HUES64 (cell line): ENCODE results near the gene EFNA4.
A peak's percentile ranks its signal among the peaks of the same experiment; 100 is the strongest.

Source experiments
- H3K27ac ChIP-seq: 2 replicates; pipeline ENCODE4 v1.7.0; 2013; ENCODE audit warnings: low read depth, low read length, inconsistent platforms
- H3K27me3 ChIP-seq: 2 replicates; pipeline ENCODE4 v1.6.1; 2013; ENCODE audit warnings: mild to moderate bottlenecking, low read length; ENCODE audit not compliant: insufficient read depth
- H3K36me3 ChIP-seq: 2 replicates; pipeline ENCODE4 v1.6.1; 2013; ENCODE audit warnings: mild to moderate bottlenecking, low read length; ENCODE audit not compliant: insufficient read depth
- H3K4me1 ChIP-seq: 2 replicates; pipeline ENCODE4 v1.6.1; 2013; ENCODE audit warnings: mild to moderate bottlenecking, low read length, moderate library complexity; ENCODE audit not compliant: insufficient read depth
- H3K4me3 ChIP-seq: 2 replicates; pipeline ENCODE4 v1.5.1; 2013; ENCODE audit warnings: mild to moderate bottlenecking, low read length, moderate library complexity
- H3K9ac ChIP-seq: 2 replicates; pipeline ENCODE4 v1.6.1; 2013; ENCODE audit warnings: mild to moderate bottlenecking, low read depth, low read length
- H3K9me3 ChIP-seq: 2 replicates; pipeline ENCODE4 v1.6.1; 2013; ENCODE audit warnings: low read depth, low read length; ENCODE audit not compliant: insufficient read depth
- WGBS: fragments of 150-250, 120-280 bp; methylation state at CpG from one replicate; pipeline ENCODE4 v1.1.7; 2013; ENCODE audit warnings: missing lambda C conversion rate; 5-methylcytosine and 5-hydroxymethylcytosine counted together

The EFNA4 gene

DNA sequence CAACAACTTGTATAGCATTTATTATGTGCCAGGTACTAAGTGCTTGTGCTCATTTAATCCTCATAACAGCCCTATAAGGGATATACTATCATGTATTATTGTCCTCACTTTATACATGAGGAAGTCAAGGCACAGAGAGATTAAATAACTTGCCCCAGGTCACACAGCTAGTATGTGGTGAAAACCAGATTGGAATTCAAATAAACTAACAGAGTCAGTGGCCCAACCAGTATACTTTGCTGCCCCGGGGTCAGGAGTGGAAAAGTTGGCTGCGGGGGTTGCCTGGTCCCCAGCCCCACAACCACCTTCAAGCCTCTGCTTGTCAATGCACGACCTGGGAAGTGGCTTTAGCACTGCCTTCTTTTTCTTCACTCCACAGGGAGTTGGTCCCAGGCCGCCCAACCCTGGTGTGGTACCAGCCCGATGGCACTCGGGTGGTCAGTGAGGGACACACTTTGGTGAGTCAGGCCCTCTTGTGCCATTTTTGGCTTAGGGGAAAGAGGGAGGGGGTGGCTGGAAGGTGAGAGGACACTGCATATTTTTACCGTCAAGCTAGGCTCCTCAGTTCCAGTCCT lies 9.9 kb upstream of the EFNA4 start:
- no peaks in the 10 kb centered on the region for H3K9me3 ChIP-seq
- peaks cover 5% of the 10 kb centered on the region for H3K36me3 ChIP-seq
- H3K27me3 ChIP-seq: peaks cover 20% of the 10 kb centered on the region
- peaks cover 14% of the 10 kb centered on the region for H3K4me1 ChIP-seq
- no peak overlapping the region for H3K4me3 ChIP-seq
- WGBS: 91% methylated on average over 7 of the region's 7 CpGs
- no peak overlapping the region for H3K27ac ChIP-seq
- no peak overlapping the region for H3K9ac ChIP-seq

DNA sequence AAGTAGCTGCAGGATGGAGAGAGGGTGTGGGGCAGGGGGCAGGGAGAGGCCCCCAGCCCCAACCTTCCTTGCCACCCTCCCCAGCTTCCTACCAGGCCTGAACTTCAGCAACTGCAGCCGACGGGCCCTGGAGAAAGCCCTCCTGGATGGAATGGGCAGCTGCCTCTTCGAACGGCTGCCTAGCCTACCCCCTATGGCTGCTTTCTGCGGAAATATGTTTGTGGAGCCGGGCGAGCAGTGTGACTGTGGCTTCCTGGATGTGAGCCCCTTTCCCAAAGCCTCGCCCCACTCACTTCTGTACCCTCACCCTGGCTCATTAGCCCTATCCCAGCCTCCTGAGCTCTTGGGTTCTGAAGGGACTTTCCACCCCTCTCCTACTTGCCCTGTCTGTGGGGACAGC lies 6.4 kb upstream of the EFNA4 start:
- no peaks in the 10 kb centered on the region for H3K9me3 ChIP-seq
- peaks cover 9% of the 10 kb centered on the region for H3K27me3 ChIP-seq
- H3K36me3 ChIP-seq: peaks cover 5% of the 10 kb centered on the region
- no peak overlapping the region for H3K9ac ChIP-seq
- peaks cover 7% of the 10 kb centered on the region for H3K4me1 ChIP-seq
- no peak overlapping the region for H3K4me3 ChIP-seq
- WGBS: 90% methylated on average over 8 of the region's 8 CpGs
- no peak overlapping the region for H3K27ac ChIP-seq

DNA sequence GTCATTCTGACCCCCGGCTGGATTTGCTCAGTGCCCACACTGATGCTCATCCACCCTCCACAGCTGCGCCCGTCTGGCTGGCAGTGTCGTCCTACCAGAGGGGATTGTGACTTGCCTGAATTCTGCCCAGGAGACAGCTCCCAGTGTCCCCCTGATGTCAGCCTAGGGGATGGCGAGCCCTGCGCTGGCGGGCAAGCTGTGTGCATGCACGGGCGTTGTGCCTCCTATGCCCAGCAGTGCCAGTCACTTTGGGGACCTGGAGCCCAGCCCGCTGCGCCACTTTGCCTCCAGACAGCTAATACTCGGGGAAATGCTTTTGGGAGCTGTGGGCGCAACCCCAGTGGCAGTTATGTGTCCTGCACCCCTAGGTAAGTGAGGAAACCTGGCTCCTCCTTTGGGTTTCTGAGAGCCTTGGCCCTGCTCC lies 5.7 kb upstream of the EFNA4 start:
- WGBS: 94% methylated on average over 13 of the region's 13 CpGs
- H3K9ac ChIP-seq: no peak overlapping the region
- peaks cover 5% of the 10 kb centered on the region for H3K36me3 ChIP-seq

DNA sequence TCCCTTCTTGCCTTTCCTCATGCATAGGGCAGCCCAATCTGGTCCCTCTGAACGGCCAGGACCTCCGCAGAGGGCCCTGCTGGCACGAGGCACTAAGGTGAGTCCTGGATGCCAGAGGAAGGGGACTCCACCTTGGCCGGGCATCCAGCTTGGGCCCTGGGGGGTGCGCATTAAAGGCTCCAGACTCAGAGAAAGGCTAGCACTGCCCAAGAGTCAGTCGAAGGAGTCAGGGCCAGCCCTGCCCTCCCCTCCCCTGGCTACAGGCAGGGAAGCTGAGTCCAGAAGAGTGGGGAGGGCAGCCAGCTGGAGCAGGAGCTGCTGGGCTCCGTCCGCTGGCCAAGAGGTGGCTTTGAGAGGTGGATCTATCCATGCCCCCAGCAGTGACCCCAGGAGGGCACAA lies 2.8 kb upstream of the EFNA4 start:
- Histone ChIP-seq H3K27ac (no peak overlapping the region), H3K36me3 (peaks cover 5% of the 10 kb centered on the region), H3K9ac (no peak overlapping the region), H3K27me3 (peaks cover 6% of the 10 kb centered on the region), H3K4me1 (peaks cover 11% of the 10 kb centered on the region), H3K9me3 (no peaks in the 10 kb centered on the region), H3K4me3 (no peak overlapping the region)
- 87% methylated on average over 8 of the region's 8 CpGs for WGBS

More for the DNA sequence above, 5.7 kb upstream of the EFNA4 start:
- Histone ChIP-seq H3K9me3 (no peaks in the 10 kb centered on the region), H3K27ac (no peak overlapping the region), H3K4me3 (no peak overlapping the region), H3K27me3 (peaks cover 2% of the 10 kb centered on the region), H3K4me1 (no peaks in the 10 kb centered on the region)

DNA sequence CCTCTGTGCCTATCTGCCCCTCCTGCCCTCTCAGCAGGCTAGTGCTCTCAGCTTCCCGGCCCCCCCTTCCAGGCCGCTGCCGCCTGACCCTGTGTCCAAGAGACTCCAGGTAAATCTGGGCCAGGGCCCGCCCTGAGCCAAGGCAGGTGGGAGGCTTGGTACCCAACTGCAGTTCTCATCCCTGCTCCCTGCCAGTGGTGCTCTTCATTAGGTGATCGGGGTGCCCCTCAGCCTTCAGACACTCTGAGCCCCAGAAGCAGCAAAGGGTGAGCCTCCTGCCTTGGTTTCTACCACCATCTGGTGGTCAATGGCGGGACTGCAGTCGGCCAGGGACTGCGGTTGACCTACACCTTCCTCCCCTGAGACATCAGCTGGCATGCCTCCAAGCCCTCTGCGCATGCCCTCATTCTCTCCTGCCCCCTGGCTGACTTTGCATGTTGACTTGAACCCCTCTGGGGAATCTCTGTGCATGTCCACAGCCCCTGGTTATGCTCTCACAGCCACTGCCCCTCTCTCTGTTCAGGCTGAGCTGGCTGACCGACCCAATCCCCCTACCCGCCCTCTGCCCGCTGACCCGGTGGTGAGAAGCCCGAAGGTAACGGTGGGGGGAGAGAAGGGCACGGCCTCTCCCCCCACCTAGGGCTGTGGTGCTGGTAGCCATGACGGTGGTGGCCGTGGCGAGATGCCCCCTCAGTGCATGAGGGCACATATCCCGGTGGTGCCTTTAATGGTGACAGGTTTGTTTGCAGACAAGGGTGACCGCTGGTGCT lies 2.0 kb upstream of the EFNA4 start:
- peak overlapping the region; percentile 82 for H3K4me3 ChIP-seq
- WGBS: 28% methylated on average over 21 of the region's 21 CpGs
- no peak overlapping the region for H3K9ac ChIP-seq

DNA sequence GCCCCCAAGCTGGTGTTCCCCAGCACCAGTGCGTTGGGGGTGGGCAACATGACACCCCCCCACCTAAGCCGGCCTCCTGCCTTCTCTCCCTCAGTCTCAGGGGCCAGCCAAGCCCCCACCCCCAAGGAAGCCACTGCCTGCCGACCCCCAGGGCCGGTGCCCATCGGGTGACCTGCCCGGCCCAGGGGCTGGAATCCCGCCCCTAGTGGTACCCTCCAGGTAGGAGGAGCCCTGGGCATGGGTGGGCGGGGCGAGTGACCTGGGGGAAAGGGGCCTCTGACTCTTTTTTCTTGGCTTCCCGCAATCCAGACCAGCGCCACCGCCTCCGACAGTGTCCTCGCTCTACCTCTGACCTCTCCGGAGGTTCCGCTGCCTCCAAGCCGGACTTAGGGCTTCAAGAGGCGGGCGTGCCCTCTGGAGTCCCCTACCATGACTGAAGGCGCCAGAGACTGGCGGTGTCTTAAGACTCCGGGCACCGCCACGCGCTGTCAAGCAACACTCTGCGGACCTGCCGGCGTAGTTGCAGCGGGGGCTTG lies 1.3 kb upstream of the EFNA4 start:
- Histone ChIP-seq H3K27ac (no peak overlapping the region), H3K9me3 (no peaks in the 10 kb centered on the region), H3K36me3 (peaks cover 9% of the 10 kb centered on the region), H3K4me3 (peak overlapping the region; percentile 82), H3K9ac (no peak overlapping the region), H3K4me1 (peaks cover 11% of the 10 kb centered on the region), H3K27me3 (peaks cover 6% of the 10 kb centered on the region)
- 3% methylated on average over 29 of the region's 29 CpGs for WGBS

More for the DNA sequence above, 2.0 kb upstream of the EFNA4 start:
- Histone ChIP-seq H3K36me3 (peaks cover 5% of the 10 kb centered on the region), H3K27me3 (peaks cover 6% of the 10 kb centered on the region), H3K4me1 (peaks cover 11% of the 10 kb centered on the region), H3K27ac (no peak overlapping the region), H3K9me3 (no peaks in the 10 kb centered on the region)

DNA sequence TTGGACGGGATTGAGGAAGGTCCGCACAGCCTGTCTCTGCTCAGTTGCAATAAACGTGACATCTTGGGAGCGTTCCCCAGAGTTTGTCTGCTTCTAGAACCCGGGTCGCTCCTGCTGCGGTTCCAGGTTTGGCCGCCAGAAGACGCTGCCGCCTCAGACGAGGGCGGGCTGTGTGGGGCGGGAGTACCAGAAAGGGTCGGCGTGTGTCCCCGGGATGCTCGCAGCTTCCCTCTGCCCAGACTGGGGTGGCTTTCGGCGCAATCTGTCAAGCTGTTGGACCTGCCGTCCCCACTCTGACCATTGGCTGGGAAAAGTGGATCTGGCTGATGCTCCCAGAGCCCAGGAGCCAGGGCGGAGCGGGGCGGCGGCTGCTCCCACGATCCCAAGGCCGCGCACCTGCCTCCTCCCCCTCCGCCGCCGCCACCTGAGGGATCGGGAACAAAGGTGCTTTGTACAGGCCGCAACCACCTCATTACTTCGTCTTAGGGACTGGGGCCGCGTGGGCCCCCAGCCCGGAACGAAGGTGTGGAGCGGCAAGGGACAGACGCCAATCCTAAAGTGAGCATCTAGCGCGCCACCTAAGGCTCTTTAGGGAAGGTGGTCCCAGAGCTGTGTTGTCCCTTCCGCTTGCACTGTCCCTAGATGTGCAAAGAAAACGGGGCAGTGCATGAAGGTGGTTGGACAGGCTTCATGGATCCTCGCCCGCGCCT lies 683 bp upstream of the EFNA4 start:
- peaks cover 11% of the 10 kb centered on the region for H3K4me1 ChIP-seq
- no peak overlapping the region for H3K9ac ChIP-seq
- peak overlapping the region; percentile 82 for H3K4me3 ChIP-seq
- H3K36me3 ChIP-seq: peaks cover 13% of the 10 kb centered on the region
- H3K27ac ChIP-seq: no peak overlapping the region
- 2% methylated on average over 46 of the region's 46 CpGs for WGBS
- peaks cover 6% of the 10 kb centered on the region for H3K27me3 ChIP-seq
- H3K9me3 ChIP-seq: no peaks in the 10 kb centered on the region

DNA sequence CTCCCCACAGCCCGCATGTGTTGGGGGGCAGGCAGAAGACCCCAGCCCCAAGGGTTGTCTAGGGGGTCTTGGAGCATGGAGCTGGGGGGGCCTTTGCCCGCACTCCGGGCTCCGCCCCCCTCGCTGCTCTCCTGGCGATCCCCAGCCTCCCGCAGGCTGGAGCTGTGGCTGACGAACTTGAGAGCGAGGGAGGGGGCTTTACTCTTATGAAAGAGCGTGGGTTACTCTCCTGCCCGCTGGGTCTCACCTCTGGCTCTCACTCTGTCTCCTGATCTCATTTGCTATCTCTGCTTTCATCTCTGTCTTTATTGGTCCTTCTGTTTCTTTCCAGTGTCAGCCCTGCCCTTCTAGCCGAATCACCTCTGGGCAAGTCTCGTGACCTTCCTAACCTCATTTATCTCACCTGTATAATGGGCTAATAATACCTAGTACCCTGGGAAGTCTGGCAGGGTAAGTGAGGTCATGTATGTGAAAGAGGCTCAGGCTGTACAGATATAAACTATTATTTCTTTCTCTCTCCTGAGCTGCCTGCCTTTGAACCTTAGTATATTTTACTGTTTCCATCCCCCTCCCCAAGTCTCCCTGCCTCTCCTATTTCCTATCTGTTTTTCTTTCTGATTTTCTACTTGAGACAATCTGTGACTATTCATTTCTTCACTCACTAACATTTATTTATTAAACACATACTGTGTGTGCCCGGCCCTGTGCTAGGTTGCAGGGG lies 731 bp downstream of the EFNA4 start:
- no peaks in the 10 kb centered on the region for H3K9me3 ChIP-seq
- peaks cover 19% of the 10 kb centered on the region for H3K36me3 ChIP-seq
- peaks cover 6% of the 10 kb centered on the region for H3K27me3 ChIP-seq
- H3K9ac ChIP-seq: peak overlapping the region; percentile 81
- H3K4me1 ChIP-seq: peaks cover 11% of the 10 kb centered on the region
- peak overlapping the region; percentile 95 for H3K27ac ChIP-seq
- H3K4me3 ChIP-seq: peak overlapping the region; percentile 82
- 4% methylated on average over 14 of the region's 14 CpGs for WGBS

DNA sequence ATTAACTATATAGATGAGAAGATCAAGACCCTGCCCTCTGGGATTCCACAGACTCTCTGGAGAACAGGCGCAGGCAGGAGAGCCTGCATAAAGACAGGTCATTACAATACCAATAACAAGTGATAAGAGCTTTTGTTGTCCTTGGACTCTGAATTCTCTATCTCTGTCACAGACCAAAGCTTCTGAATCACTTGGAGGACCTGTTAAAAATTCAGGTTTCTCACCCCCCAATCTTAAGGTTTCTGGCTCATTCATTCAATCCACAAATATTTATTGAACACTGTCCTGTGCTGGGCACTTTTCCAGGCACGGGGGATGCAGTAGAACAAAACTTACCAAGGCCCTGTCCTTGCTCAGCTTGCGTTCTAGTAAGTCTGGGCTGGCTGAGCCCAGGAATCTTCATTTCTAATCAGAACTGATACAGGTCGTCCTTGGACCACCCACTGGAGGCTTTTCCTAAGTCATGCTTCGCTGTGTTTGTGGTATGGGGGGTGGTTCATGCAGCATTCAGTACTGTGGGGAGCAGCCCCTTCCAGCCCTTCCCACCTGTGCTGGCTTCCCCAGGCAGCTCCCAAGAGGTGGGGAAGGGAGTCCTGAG lies 1.4 kb downstream of the EFNA4 start:
- Histone ChIP-seq H3K36me3 (peaks cover 23% of the 10 kb centered on the region), H3K9me3 (no peaks in the 10 kb centered on the region), H3K27me3 (peaks cover 6% of the 10 kb centered on the region), H3K4me3 (peak overlapping the region; percentile 82), H3K9ac (no peak overlapping the region), H3K27ac (peak overlapping the region; percentile 45; the same call in 1 of the 2 replicates), H3K4me1 (peaks cover 11% of the 10 kb centered on the region)
- WGBS: 27% methylated on average over 4 of the region's 5 CpGs

DNA sequence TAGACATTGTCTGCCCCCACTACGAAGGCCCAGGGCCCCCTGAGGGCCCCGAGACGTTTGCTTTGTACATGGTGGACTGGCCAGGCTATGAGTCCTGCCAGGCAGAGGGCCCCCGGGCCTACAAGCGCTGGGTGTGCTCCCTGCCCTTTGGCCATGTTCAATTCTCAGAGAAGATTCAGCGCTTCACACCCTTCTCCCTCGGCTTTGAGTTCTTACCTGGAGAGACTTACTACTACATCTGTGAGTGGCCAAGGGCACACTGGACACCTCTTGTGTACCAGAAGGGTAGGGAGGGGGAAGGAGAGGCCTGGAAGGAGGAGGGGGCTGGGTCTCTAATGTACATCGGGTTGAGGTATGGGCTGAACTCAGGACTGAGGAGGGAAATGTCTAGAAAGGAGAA lies 3.2 kb downstream of the EFNA4 start:
- H3K27ac ChIP-seq: no peak overlapping the region
- H3K9ac ChIP-seq: no peak overlapping the region
- peaks cover 23% of the 10 kb centered on the region for H3K36me3 ChIP-seq
- peaks cover 20% of the 10 kb centered on the region for H3K27me3 ChIP-seq
- WGBS: 93% methylated on average over 8 of the region's 8 CpGs
- H3K4me3 ChIP-seq: no peak overlapping the region
- H3K9me3 ChIP-seq: no peaks in the 10 kb centered on the region
- H3K4me1 ChIP-seq: peaks cover 19% of the 10 kb centered on the region
